Embryonic facial prominence (tissue), 1 donor: ENCODE data around the gene CYP4F12.
"Not testable (repeated sequence)": the region's sequence is repeated elsewhere in the genome, so short reads cannot be mapped to it uniquely, and the experiment has no call there.

Source experiments
- DNase-seq: peaks from one replicate; pipeline ENCODE4 v3.0.0-alpha.2; 2016; ENCODE audit errors: extremely low spot score

The CYP4F12 gene

DNA sequence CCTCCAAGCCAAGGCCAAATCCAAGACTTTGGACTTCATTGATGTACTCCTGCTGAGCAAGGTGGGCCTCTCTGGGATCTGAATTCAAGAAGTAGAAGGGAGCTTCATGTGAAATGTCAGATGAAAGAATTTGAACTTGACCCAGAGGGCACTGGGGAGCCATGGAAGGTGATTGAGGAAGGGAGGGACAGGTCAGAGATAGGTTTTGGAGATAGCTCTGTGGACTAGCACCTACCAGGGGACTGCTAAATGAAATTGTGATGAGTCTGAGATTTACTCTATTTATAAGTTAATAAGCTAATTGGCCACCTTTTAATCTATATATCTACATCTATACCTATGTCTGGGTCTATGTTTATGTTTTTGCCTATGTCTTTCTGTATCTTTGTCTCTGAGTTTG lies 22.8 kb upstream of the CYP4F12 start:
- not testable (repeated sequence) for DNase-seq

DNA sequence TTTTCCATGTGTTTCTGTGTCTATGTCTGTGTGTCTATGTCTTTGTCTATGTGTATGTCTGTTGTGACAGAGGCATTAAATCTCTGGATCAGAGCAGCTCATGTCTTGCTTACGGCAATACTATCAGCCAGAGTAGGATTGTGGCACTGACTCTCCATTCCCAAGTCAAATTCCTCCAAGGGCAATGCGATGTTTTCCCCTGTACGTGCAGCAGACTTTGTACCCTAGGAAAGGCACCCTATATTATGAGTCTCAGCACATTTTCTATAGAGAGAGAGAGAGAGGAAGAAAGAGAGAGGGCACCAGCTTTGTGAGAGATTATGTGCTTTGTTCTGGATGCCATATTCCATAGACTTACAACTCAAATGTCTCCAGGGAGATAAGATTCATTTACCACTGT lies 21.1 kb upstream of the CYP4F12 start:
- no peak for DNase-seq

DNA sequence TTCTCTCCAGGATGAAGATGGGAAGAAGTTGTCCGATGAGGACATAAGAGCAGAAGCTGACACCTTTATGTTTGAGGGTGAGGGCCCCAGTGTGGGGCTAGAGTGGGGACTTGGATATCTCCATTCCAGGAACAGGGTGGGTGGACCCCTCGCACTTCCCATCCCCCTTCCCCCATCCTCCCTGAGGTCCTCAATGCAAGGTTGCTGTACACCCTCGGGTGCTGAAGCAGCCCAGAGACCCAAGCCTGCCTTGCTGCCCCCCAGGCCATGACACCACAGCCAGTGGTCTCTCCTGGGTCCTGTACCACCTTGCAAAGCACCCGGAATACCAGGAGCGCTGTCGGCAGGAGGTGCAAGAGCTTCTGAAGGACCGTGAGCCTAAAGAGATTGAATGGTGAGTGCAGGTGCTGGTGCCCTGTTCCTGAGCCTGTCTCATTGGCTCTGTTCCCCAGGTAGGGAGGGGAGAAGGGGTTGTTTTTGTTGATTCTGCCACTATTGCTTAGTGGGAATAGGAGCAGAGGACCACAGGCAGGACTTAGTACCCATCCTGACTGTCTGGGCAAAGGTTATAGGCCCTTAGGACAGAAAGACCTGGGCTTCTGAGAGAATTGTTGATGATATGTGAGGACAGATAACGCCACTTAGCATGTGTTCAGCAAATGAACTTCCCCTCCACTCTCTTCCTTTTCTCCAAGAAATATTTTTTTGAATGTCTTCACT lies 20.2 kb upstream of the CYP4F12 start:
- DNase-seq: no peak

DNA sequence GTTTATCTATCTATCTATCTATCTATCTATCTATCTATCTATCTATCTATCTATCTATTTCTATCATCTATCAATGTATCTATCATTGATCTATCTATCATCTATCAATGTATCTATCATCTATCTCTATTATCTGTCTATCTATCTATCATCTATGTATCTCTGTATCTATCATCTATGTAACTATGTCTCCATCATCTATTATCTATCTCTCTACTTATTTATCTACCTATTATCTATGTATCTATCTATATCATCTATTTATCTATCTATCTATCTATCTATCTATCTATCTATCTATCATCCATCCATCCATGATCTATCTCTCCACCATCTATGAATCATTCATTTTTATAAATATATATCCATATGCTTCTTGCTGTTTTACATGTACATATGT lies 16.4 kb upstream of the CYP4F12 start:
- DNase-seq: no peak

DNA sequence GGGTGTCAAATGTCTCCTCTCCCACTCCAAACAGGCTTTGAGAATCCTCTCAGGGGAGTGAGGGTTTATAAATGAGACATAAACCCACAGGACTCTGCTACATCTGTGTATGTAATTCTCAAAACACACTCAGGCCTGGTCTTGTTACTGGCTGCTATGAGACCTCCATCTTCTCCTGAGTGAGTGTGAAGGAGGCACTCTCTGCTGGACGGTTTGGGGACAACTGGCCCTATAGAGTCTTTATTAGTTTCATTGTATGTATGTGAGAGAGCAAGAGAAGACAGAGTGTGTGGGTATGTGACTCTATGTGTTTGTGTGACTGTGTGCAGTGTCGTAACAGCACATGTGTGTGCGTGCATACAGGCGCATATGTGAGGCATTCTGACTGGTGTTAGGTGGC lies 9.6 kb upstream of the CYP4F12 start:
- DNase-seq: no peak

DNA sequence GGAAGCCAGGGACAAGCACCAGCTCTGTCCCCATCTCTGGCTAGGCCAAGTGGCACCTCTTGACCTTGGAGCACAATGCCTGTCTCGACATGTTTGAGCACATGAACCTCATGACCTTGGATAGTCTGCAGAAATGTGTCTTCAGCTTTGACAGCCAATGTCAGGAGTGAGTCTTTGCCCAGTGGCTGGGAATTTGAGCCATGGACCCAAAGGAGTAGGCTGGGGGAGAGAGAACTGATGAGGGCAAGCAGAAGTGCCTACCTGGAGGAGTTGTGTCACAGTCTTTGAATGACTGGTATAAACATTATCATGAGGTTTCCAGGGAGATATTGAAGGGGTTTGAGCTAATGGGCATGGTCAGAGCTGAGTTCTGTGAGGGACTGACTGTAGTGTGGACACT lies 6.7 kb upstream of the CYP4F12 start:
- DNase-seq: no peak

DNA sequence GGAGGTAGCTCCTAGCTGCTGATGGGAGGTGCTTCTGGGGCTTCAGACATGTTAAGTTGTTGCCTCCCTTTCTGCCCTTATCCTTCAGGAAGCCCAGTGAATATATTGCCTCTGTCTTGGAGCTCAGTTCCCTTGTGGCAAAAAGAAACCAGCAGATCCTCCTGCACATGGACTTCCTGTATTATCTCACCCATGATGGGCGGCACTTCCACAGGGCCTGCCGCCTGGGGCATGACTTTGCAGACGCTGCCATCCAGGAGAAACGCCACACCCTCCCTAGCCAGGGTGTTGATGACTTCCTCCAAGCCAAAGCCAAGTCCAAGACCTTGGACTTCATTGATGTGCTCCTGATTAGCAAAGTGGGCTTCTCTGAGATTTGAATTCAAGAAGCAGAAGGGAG lies 6.0 kb upstream of the CYP4F12 start:
- DNase-seq: no peak

DNA sequence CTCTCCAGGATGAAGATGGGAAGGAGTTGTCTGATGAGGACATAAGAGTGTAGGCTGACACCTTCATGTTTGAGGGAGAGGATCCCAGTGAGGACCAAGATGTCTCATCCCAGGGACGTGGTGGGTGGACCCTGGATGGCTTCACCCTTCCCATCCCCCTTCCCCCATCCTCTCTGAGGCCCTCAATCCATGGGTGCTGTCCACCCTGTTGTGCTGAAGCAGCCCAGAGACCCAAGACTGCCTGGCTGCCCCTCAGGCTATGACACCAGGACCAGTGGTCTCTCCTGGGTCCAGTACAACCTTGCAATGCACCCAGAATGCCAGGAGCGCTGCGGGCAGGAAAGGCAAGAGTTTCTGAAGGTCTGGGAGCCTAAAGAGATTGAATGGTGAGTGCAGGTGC lies 3.4 kb upstream of the CYP4F12 start:
- DNase-seq: no peak

DNA sequence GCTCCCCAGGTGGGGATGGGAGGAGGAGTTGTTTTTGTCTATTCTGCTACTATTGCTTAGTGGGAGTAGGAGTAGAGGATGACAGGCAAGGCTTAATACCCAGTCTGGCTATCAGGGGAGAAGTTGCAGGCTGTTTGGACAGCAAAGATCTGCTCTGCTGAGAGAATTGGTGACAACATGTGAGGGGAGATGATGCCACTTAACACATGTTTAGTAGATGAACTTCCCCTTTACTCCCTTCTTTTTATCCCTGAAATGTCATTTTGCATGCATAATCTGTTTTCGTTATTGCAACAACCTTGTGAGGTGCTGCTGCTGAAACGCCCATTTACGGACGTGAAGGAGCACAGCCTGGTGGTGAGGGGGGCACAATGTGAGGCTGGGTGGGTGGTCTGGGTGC lies 3.0 kb upstream of the CYP4F12 start:
- no peak for DNase-seq

DNA sequence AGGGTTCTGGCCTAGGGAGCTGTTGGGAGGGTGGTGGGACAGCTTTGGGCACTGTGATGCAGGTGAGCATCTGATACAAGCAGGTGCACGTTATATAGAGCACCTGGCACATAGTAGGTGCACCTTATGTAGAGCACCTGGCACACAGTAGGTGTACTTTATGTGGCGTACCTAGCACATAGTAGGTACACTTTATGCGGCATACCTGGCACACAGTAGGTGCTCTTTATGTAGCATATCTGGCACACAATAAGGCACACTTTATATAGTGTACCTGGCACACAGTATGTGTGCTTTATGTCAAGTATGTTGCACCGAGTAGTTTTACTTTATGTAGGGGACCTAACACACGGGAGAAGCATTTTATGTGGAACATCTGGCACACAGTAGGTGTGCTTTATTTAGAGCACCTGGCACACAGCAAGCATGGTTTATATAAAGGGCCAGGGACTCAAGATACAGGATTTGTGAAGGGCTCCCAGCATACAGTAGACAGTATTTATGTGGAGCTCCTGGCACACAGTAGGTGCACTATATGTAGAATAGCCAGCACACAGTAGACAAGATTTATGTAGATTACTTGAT lies 1.6 kb upstream of the CYP4F12 start:
- DNase-seq: no peak

DNA sequence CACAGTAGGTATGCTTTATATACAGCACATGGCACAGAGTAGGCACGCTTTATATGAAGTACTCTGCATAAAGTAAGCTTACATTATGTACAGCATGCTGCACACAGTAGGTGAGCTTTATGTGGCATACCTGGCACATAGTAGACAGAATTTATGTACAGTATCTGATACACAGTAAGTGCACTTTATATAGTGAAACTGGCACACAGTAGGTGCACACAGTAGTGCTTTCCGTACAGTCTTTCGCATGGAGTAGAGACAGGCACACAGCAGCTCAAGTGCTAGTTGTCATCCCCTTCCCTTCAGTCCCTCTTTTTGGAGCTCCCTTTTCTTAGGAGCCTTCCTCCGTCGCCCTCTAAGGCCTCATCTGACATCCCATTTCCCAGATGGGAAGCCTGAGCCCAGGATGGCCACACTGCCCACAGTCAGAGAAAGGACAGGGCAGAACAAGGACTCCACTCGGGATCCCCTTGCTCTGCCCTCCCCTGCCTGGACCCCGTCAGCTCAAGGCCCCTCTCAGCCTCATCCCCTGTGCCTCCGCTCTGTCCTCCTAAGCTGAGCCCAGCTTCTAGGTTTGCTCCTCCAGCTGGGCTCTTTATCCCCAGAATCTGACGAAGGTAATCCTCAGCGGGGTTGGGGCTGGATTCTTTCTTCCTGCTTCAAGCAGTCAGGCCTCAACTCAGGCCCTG lies 852 bp upstream of the CYP4F12 start:
- no peak for DNase-seq

DNA sequence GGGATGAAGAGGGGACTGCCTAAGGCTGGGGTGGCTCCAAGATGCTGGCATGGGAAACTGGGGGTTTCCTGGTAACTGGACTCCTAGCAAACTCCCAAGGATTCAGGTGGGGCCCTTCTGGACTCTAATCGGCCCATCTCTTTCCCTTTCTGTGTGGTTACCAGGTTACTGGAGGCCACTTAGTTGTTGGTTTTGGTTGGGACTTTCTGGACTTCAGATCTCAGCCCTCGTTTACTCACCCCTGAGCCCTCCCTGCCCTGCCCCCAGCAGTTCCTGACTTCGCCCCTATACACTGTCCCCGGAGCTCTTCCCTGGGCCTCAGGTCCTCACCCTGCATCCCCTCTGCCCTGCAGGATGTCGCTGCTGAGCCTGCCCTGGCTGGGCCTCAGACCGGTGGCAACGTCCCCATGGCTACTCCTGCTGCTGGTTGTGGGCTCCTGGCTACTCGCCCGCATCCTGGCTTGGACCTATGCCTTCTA lies 328 bp downstream of the CYP4F12 start:
- DNase-seq: no peak

DNA sequence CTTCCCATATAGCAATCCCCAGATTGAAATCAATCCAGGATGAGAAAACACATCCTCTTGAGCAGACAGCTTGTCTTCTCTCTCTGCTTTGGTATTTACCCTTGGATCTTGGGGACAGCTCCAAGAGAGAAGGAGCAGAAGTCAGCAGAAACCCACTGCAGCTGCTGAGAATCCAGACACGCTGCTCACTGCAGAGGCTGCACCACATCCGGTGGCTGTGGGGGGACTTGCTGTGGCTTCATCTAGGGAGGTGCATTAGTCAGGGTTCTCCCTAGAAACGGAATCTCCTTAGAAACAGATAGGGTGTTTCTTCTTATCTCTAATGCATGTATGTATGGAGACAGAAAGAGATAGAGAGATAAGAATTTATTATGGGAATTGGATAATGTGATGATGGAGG lies 2.7 kb downstream of the CYP4F12 start:
- DNase-seq: no peak

DNA sequence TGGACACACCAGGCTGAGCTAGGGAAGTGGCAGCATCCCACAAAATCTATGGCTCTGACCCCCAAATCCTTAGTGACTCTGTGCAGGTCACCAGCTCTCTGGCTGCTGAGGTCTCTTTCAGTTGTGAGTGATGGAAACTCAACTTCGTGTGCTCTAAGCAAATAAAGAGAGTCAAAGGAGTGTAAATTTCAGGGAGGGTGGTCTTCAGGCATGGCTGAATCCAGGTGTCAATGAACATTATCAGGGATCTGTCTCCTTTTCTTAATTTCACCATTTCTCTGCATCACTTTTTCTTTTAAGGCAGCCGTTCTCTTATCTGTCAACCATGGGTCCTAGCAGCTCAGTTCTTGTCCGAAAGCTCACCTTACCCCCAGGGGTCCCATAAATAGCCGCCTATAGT lies 6.2 kb downstream of the CYP4F12 start:
- no peak for DNase-seq

DNA sequence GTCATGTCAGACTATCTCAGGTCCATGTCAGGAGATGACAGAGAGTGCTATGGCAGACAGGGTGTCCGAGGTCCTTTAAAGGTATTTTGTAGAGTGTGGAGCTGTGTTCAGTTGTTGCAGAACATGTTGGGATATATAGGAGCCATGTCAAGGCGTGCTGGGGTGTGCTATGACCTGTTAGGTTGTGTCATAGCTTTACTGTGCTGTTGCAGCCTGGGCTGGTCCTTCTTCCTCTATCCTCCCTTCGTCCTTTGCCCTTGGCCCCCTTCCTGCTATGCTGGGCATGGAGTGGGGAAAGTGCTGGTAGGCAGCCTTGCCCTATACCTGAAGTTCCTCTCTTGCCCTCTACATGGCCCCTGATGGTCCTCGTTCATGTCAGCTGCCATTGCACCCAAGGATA lies 7.0 kb downstream of the CYP4F12 start:
- not testable (repeated sequence) for DNase-seq

DNA sequence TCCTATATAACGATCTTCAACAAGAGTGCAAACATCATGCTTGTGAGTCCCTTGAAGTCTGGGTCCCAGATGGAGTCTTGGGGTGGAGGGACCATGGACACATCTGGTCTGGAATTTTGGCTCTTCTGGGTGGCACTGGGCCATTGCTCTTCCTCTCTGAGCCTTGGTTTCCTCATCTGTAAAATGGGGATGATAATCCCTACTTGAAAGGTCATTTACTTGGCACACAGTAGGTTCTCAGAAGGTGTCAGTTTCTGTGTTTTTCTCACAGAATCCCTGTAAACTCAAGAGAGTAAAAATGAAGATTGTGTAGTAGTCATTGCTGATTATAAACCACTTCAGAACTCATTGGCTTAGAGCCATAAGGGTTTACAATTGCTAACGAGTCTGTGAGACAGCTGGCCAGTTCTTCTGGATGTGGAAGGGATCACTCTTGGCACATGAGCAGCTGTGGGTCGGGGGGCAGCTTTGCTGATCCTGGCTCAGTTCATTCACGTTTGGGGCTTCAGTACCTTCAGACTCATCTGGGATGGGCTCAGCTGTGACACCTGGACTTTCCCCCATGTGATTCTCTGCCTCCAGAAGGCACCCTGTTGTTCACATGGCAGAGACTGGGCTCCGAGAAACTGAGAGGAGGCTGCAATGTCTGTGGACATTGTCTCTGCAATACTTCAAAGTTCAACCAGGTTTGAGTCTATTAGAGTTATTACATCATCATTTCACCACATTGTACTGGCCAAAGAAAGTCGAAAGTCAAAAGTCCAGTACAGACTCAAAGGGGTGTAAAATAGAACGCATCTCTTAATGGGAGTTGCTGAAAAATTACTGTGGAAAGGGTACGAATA lies 7.8 kb downstream of the CYP4F12 start:
- DNase-seq: no peak

DNA sequence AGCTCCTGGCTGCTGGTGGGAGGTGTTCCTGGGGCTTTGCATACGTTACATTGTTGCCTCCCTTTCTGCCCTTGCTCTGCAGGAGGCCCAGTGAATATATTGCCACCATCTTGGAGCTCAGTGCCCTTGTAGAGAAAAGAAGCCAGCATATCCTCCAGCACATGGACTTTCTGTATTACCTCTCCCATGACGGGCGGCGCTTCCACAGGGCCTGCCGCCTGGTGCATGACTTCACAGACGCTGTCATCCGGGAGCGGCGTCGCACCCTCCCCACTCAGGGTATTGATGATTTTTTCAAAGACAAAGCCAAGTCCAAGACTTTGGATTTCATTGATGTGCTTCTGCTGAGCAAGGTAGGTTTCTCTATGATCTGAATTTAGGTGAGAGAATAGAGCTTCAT lies 10.5 kb downstream of the CYP4F12 start:
- DNase-seq: no peak

DNA sequence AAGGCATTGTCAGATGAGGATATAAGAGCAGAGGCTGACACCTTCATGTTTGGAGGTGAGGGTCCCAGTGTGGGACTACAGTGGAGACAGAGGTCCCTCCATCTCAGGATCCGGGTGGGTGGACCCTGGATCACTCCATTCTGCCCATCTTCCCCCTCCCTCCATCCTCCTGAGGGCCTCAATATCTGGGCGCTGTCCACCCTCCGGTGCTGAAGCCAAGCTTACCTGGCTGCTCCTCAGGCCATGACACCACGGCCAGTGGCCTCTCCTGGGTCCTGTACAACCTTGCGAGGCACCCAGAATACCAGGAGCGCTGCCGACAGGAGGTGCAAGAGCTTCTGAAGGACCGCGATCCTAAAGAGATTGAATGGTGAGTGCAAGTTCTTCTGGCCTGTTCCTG lies 11.9 kb downstream of the CYP4F12 start:
- no peak for DNase-seq

DNA sequence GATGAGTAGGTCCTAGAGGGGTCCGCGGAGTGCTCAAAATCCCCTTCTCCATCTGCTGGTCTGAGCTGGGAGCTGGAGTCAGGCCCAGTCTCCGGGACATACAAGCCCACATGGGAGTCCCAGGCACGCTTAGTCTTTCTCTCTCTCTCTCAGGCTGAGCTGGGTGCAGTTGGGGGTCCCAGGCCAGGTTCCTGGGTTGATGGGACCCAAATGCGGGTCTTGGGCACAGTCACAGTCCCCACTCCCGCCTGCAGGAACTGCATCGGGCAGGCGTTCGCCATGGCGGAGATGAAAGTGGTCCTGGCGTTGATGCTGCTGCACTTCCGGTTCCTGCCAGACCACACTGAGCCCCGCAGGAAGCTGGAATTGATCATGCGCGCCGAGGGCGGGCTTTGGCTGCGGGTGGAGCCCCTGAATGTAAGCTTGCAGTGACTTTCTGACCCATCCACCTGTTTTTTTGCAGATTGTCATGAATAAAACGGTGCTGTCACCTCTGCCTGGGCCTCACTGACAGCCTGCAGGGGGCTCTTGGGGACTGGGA lies 23.8 kb downstream of the CYP4F12 start:
- no peak for DNase-seq

DNA sequence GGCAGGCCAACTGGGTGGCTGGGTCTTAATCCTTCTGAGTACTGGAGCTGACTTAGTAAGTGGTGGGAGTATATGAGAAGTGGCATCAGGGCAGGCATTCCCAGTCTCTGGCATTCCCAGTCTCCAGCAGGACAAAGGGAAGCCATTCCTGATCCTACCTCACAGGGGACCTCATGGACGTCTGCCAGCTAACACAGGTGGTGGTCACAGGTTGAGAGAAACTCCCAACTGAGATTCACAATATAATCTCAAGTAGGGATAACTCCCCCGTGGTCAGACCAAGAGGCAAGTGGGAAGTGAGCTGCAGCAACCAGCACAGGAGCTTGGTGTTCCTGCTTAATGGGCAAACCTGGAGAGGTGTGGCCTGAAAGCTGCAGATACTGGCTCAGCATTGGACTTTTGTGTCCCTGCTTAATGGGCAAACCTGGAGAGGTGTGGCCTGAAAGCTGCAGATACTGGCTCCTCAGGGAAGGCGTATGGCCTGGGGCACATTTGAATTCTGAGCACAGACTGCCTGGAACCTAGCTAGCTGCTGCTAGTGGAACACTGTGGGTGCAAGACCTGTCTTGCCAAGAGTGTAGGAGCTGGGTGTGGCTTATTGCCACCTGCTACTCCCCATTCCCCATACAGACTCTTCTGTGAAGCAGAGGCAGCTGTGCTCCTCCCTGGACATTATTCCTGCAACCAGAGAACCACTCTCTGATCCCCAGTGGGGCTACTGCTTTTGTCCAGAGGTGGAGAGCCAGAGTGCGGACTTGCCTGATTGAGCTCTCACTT lies 29.1 kb downstream of the CYP4F12 start:
- DNase-seq: no peak

DNA sequence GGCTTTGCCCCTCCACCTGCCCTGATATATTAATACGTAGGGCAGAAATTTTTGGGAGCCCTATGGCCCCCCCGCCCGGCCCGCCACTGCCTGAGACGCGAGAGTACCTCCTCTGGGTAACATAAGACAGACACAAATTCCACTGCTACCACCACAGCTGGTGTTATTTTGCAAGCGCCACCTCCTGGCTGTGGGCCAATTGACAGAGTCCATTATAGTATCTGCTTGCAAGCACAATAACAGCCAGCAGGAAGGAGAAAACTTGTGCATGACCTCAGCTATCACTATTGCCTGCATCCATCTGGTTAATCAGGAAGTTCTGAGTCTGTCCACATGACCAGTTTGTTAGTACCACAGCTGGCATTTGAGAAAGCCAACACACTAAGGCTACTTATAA lies 29.6 kb downstream of the CYP4F12 start:
- DNase-seq: peak; percentile 39
